Stimulated activated naive B cell treated with anti-CD40 and anti-IgM and Interleukin-4, amounts not matched to agents 10 μg/mL and 1 μg/mL and 100 μg/mL, for 72 hours (primary cell): Measurements from ENCODE around the gene SPACA5.
"Not testable (repeated sequence)": the region's sequence is repeated elsewhere in the genome, so short reads cannot be mapped to it uniquely, and the experiment has no call there.

Experiments
- ATAC-seq, 2 donors: fragments of 150-1000 bp; cut with Tn5 transposase; replicated peaks; 2 replicates each; pipeline ENCODE4 v1.10.0; 2021; ENCODE audit warnings: moderate library complexity in 1 of 2
- DNase-seq: peaks from one replicate; pipeline ENCODE4 v3.0.0; 2021
- H3K27ac Mint-ChIP-seq: one replicate; pipeline ENCODE4 v1.8.0; 2022; ENCODE audit warnings: mild to moderate bottlenecking, mixed read lengths
- H3K27me3 Mint-ChIP-seq, 2 donors: one replicate each; pipeline ENCODE4 v1.8.0; 2022; ENCODE audit warnings: mixed read lengths in 2 of 2
- H3K36me3 Mint-ChIP-seq, 2 donors: one replicate each; pipeline ENCODE4 v1.8.0; 2022; ENCODE audit warnings: mixed read lengths in 2 of 2, mild to moderate bottlenecking in 1 of 2
- H3K4me1 Mint-ChIP-seq, 2 donors: one replicate each; pipeline ENCODE4 v1.8.0; 2022; ENCODE audit warnings: mixed read lengths in 2 of 2, mild to moderate bottlenecking in 1 of 2
- H3K4me3 Mint-ChIP-seq, 2 donors: one replicate each; pipeline ENCODE4 v1.8.0; 2022; ENCODE audit warnings: mild to moderate bottlenecking in 2 of 2, mixed read lengths in 2 of 2, moderate library complexity in 1 of 2
- H3K9me3 Mint-ChIP-seq, 2 donors: one replicate each; pipeline ENCODE4 v1.8.0; 2022; ENCODE audit warnings: mixed read lengths in 2 of 2, mild to moderate bottlenecking in 1 of 2

The SPACA5 gene

GRCh38 chrX:48006688-48007087, at the start of gene SPACA5:
Gene SPACA5, plus strand, starts transcription at chrX:48006988. Its CDS starts 815 bp downstream, at chrX:48007803.
- not testable (repeated sequence) for H3K9me3 Mint-ChIP-seq, H3K27ac Mint-ChIP-seq, H3K27me3 Mint-ChIP-seq, H3K4me3 Mint-ChIP-seq, ATAC-seq, DNase-seq
- peaks cover 6 to 10% of the 10 kb centered on the region in 2 donors for H3K36me3 Mint-ChIP-seq
- H3K4me1 Mint-ChIP-seq: peaks cover 11% of the 10 kb centered on the region in 2 donors

- H3K36me3 Mint-ChIP-seq, H3K4me3 Mint-ChIP-seq, ATAC-seq: not testable (repeated sequence)
Measured at GRCh38 chrX:47958206-47958605, 48.6 kb upstream of the SPACA5 start.

GRCh38 chrX:47958761-47959342, 47.9 kb upstream of the SPACA5 start:
- DNase-seq (no peak), ATAC-seq (peak; percentile 78 to 79)
- H3K27me3 Mint-ChIP-seq: no peaks in the 10 kb centered on the region
- no peak overlapping the region for H3K4me3 Mint-ChIP-seq
- peaks cover 0 to 6% of the 10 kb centered on the region in 2 donors for H3K9me3 Mint-ChIP-seq
- peaks cover 0 to 4% of the 10 kb centered on the region in 2 donors for H3K36me3 Mint-ChIP-seq
- H3K4me1 Mint-ChIP-seq: peaks cover 11 to 15% of the 10 kb centered on the region in 2 donors
- H3K27ac Mint-ChIP-seq: no peak overlapping the region

More at GRCh38 chrX:47958206-47958605, 48.6 kb upstream of the SPACA5 start:
- not testable (repeated sequence) for DNase-seq, H3K27me3 Mint-ChIP-seq, H3K27ac Mint-ChIP-seq, H3K9me3 Mint-ChIP-seq
- H3K4me1 Mint-ChIP-seq: peaks cover 11 to 15% of the 10 kb centered on the region in 2 donors

- H3K27me3 Mint-ChIP-seq: no peaks in the 10 kb centered on the region
- peaks cover 5 to 9% of the 10 kb centered on the region in 2 donors for H3K36me3 Mint-ChIP-seq
- ATAC-seq: peak in 1 of 2 donors; percentile 47
- DNase-seq: no peak
- H3K9me3 Mint-ChIP-seq: peaks cover 5 to 10% of the 10 kb centered on the region in 2 donors
- H3K27ac Mint-ChIP-seq: no peak overlapping the region
- peaks cover 11 to 15% of the 10 kb centered on the region in 2 donors for H3K4me1 Mint-ChIP-seq
- no peak overlapping the region for H3K4me3 Mint-ChIP-seq
Measured at GRCh38 chrX:47960406-47960805, 46.4 kb upstream of the SPACA5 start.

GRCh38 chrX:47961830-47962229, 45.0 kb upstream of the SPACA5 start:
- Mint-ChIP-seq H3K4me1 (peaks cover 11 to 15% of the 10 kb centered on the region in 2 donors), H3K9me3 (peaks cover 5 to 10% of the 10 kb centered on the region in 2 donors)
- DNase-seq, H3K4me3 Mint-ChIP-seq, H3K27me3 Mint-ChIP-seq, H3K27ac Mint-ChIP-seq, H3K36me3 Mint-ChIP-seq, ATAC-seq: not testable (repeated sequence)

GRCh38 chrX:47965526-47965925, 41.3 kb upstream of the SPACA5 start:
- not testable (repeated sequence) for H3K27me3 Mint-ChIP-seq

GRCh38 chrX:47973235-47973634, 33.6 kb upstream of the SPACA5 start:
- Mint-ChIP-seq H3K27me3 (no peaks in the 10 kb centered on the region), H3K4me3 (no peak overlapping the region), H3K9me3 (peaks cover 18 to 40% of the 10 kb centered on the region in 2 donors), H3K27ac (no peak overlapping the region), H3K36me3 (peaks cover 47% of the 10 kb centered on the region in 2 donors), H3K4me1 (no peaks in the 10 kb centered on the region)
- no peak for DNase-seq
- ATAC-seq: no peak

More at GRCh38 chrX:47965526-47965925, 41.3 kb upstream of the SPACA5 start:
- DNase-seq, ATAC-seq, H3K27ac Mint-ChIP-seq, H3K4me3 Mint-ChIP-seq: not testable (repeated sequence)
- Mint-ChIP-seq H3K36me3 (peaks cover 9 to 10% of the 10 kb centered on the region in 2 donors), H3K9me3 (peaks cover 8 to 15% of the 10 kb centered on the region in 2 donors), H3K4me1 (peaks cover 6 to 10% of the 10 kb centered on the region in 2 donors)

- Mint-ChIP-seq H3K36me3 (peaks cover 64 to 67% of the 10 kb centered on the region in 2 donors), H3K9me3 (peaks cover 21 to 48% of the 10 kb centered on the region in 2 donors), H3K27me3 (no peaks in the 10 kb centered on the region), H3K4me3 (no peak overlapping the region), H3K27ac (no peak overlapping the region), H3K4me1 (no peaks in the 10 kb centered on the region)
- ATAC-seq (no peak), DNase-seq (no peak)
Measured at GRCh38 chrX:47976254-47977151, 30.3 kb upstream of the SPACA5 start.

GRCh38 chrX:47991263-47992094, 15.3 kb upstream of the SPACA5 start:
- Mint-ChIP-seq H3K4me1 (peaks cover 11 to 21% of the 10 kb centered on the region in 2 donors), H3K9me3 (peaks cover 4 to 9% of the 10 kb centered on the region in 2 donors), H3K27me3 (no peaks in the 10 kb centered on the region), H3K27ac (no peak overlapping the region), H3K4me3 (no peak overlapping the region), H3K36me3 (peaks cover 30 to 65% of the 10 kb centered on the region in 2 donors)
- ATAC-seq (peak in 1 of 2 donors; percentile 56), DNase-seq (no peak)

GRCh38 chrX:47992095-47992380, 14.8 kb upstream of the SPACA5 start:
- Mint-ChIP-seq H3K4me1 (peaks cover 11 to 21% of the 10 kb centered on the region in 2 donors), H3K4me3 (no peak overlapping the region), H3K36me3 (peaks cover 30 to 60% of the 10 kb centered on the region in 2 donors), H3K27ac (no peak overlapping the region), H3K27me3 (no peaks in the 10 kb centered on the region), H3K9me3 (peaks cover 3 to 8% of the 10 kb centered on the region in 2 donors)
- ATAC-seq (no peak), DNase-seq (no peak)

- Mint-ChIP-seq H3K27ac (no peak overlapping the region), H3K27me3 (no peaks in the 10 kb centered on the region), H3K4me3 (no peak overlapping the region), H3K4me1 (peaks cover 11 to 21% of the 10 kb centered on the region in 2 donors), H3K36me3 (peaks cover 27 to 54% of the 10 kb centered on the region in 2 donors), H3K9me3 (peaks cover 1 to 8% of the 10 kb centered on the region in 2 donors)
- no peak for ATAC-seq
- DNase-seq: no peak
Measured at GRCh38 chrX:47992669-47993068, 14.1 kb upstream of the SPACA5 start.

- H3K36me3 Mint-ChIP-seq: peaks cover 15 to 19% of the 10 kb centered on the region in 2 donors
- no peak for DNase-seq
- H3K27ac Mint-ChIP-seq: no peak overlapping the region
- no peaks in the 10 kb centered on the region for H3K27me3 Mint-ChIP-seq
- no peak overlapping the region for H3K4me3 Mint-ChIP-seq
- peaks cover 0 to 4% of the 10 kb centered on the region in 2 donors for H3K9me3 Mint-ChIP-seq
- ATAC-seq: no peak
- H3K4me1 Mint-ChIP-seq: peaks cover 11 to 15% of the 10 kb centered on the region in 2 donors
Measured at GRCh38 chrX:48001260-48001659, 5.5 kb upstream of the SPACA5 start.

- no peak overlapping the region for H3K27ac Mint-ChIP-seq
- peaks cover 0 to 4% of the 10 kb centered on the region in 2 donors for H3K9me3 Mint-ChIP-seq
- peaks cover 11 to 15% of the 10 kb centered on the region in 2 donors for H3K4me1 Mint-ChIP-seq
- H3K36me3 Mint-ChIP-seq: peaks cover 10 to 15% of the 10 kb centered on the region in 2 donors
- ATAC-seq (no peak), DNase-seq (no peak)
- peak overlapping the region in 1 of 2 donors; percentile 41 for H3K4me3 Mint-ChIP-seq
- no peaks in the 10 kb centered on the region for H3K27me3 Mint-ChIP-seq
Measured at GRCh38 chrX:48002319-48002718, 4.5 kb upstream of the SPACA5 start.

- peaks cover 11 to 15% of the 10 kb centered on the region in 2 donors for H3K4me1 Mint-ChIP-seq
- H3K4me3 Mint-ChIP-seq: peak overlapping the region in 1 of 2 donors; percentile 96
- peaks cover 10 to 15% of the 10 kb centered on the region in 2 donors for H3K36me3 Mint-ChIP-seq
- H3K9me3 Mint-ChIP-seq: peaks cover 0 to 4% of the 10 kb centered on the region in 2 donors
- DNase-seq (no peak), ATAC-seq (no peak)
- H3K27me3 Mint-ChIP-seq: no peaks in the 10 kb centered on the region
- H3K27ac Mint-ChIP-seq: no peak overlapping the region
Measured at GRCh38 chrX:48002929-48003328, 3.9 kb upstream of the SPACA5 start.
